Endothelial cell of umbilical vein (primary cell): Measurements from ENCODE around the gene MFSD2A.
A peak's percentile ranks its signal among the peaks of the same experiment; 100 is the strongest.

Source experiments
- FOS ChIP-seq: IDR thresholded peaks from 2 replicates; pipeline ENCODE4 v1.6.1; 2011; ENCODE audit warnings: mild to moderate bottlenecking, low read length, moderate library complexity, borderline replicate concordance; ENCODE audit not compliant: insufficient read depth
- JUN ChIP-seq: IDR thresholded peaks from 2 replicates; pipeline ENCODE4 v1.6.1; 2011; ENCODE audit warnings: borderline replicate concordance, low read depth; ENCODE audit not compliant: insufficient read length, insufficient read depth
- MYC ChIP-seq: IDR thresholded peaks from one replicate; pipeline ENCODE4 v1.6.1; 2011; ENCODE audit warnings: mild to moderate bottlenecking, low read depth, low read length
- POLR2A ChIP-seq: IDR thresholded peaks from 2 replicates; pipeline ENCODE4 v1.6.1; 2012; ENCODE audit warnings: low read depth, mild to moderate bottlenecking, control low read depth, low read length
- POLR2AphosphoS5 ChIP-seq: IDR thresholded peaks from 2 replicates; pipeline ENCODE4 v1.6.1; 2012; ENCODE audit warnings: low read depth, mild to moderate bottlenecking, control low read depth, low read length, moderate library complexity; ENCODE audit not compliant: insufficient read depth
- TF ChIP-seq, protein P1 (sequence below), 2 donors: IDR thresholded peaks; 1 replicate in 1 of 2; 2 replicates in 1 of 2; pipeline ENCODE4 v1.5.1; 2011; ENCODE audit warnings: low read length in 2 of 2, mild to moderate bottlenecking in 2 of 2, moderate library complexity in 2 of 2, control low read depth in 1 of 2, inconsistent platforms in 1 of 2, low read depth in 1 of 2; ENCODE audit not compliant: insufficient read depth in 1 of 2; ENCODE audit errors: extremely low read depth in 1 of 2
- TF ChIP-seq, protein P2 (sequence below): IDR thresholded peaks from 2 replicates; pipeline ENCODE4 v1.6.1; 2011; ENCODE audit not compliant: insufficient read depth, insufficient read length

DNA sequence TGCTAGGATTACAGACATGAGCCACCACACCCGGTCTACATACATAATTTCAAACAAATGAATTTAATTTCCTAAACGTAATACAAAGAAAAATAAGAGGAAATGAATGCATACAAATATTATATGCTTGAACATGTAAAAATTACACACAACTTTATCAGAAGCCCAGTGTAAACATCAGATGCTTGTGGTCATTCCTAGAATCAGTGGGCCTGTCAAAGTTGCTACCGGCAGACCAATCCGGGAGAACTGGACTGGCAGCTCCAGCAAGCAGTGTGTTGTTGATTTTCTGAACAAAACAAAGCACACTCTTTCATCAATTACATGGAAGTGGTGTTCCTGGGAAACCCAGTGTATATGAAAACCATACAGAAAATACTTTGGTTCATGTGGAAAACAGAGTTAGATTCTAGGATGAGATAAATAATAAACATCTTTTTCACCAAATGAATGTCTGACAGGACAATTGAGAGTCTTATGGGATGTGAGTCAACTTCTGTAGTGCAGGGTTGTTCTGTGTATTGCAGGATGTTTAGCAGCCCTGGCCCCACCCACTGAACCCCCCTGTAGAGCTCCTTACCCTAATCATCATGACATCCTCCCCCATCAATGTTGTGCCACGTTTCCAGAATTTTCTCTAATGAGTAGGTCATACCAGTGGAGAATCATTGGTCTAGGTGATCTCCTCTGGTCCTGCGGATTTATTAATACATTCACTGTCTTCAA lies 33.8 kb downstream of the MFSD2A start:
- TF ChIP-seq, protein P1, sequence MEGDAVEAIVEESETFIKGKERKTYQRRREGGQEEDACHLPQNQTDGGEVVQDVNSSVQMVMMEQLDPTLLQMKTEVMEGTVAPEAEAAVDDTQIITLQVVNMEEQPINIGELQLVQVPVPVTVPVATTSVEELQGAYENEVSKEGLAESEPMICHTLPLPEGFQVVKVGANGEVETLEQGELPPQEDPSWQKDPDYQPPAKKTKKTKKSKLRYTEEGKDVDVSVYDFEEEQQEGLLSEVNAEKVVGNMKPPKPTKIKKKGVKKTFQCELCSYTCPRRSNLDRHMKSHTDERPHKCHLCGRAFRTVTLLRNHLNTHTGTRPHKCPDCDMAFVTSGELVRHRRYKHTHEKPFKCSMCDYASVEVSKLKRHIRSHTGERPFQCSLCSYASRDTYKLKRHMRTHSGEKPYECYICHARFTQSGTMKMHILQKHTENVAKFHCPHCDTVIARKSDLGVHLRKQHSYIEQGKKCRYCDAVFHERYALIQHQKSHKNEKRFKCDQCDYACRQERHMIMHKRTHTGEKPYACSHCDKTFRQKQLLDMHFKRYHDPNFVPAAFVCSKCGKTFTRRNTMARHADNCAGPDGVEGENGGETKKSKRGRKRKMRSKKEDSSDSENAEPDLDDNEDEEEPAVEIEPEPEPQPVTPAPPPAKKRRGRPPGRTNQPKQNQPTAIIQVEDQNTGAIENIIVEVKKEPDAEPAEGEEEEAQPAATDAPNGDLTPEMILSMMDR (IDR thresholded peaks at IDR 0.05; ENCODE audit: extremely low read depth in 1 of 2, insufficient read depth in 1 of 2, low read depth in 1 of 2, low read length in 2 of 2), result no peak
- no peak for TF ChIP-seq POLR2A
- TF ChIP-seq FOS, result peak; percentile 12
- TF ChIP-seq, protein P2, sequence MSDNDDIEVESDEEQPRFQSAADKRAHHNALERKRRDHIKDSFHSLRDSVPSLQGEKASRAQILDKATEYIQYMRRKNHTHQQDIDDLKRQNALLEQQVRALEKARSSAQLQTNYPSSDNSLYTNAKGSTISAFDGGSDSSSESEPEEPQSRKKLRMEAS, result no peak
- no peak for TF ChIP-seq MYC
- no peak for TF ChIP-seq JUN
- no peak for TF ChIP-seq POLR2AphosphoS5
